HEK293T (cell line): ENCODE measurements around the gene SLC38A9.

ENCODE experiments used
- CTCF ChIA-PET: fragments of 350-600 bp; formaldehyde crosslinking; extraction: SDS; loops from one replicate; lab custom pipeline; 2021; ENCODE audit warnings: antibody characterized with exemption, inconsistent platforms; lab: Yijun Ruan, JAX
- POLR2A ChIA-PET: fragments of 350-600 bp; formaldehyde crosslinking; extraction: SDS; loops from one replicate; lab custom pipeline; 2020; ENCODE audit warnings: antibody characterized with exemption, inconsistent platforms; lab: Yijun Ruan, JAX
- DNase-seq: peaks from one replicate; pipeline ENCODE4 v3.0.0; 2012; ENCODE audit warnings: mixed read lengths; ENCODE audit errors: extremely low spot score
- ARNT ChIP-seq: fragments of 450-650 bp; IDR thresholded peaks from 2 replicates; pipeline ENCODE4 v1.6.1; 2017; ENCODE audit warnings: mild to moderate bottlenecking
- BHLHE40 ChIP-seq: fragments of 450-650 bp; IDR thresholded peaks from 2 replicates; pipeline ENCODE4 v1.6.1; 2016; ENCODE audit warnings: mild to moderate bottlenecking, moderate library complexity, borderline replicate concordance
- CTBP1 ChIP-seq: fragments of 450-650 bp; IDR thresholded peaks from 2 replicates; pipeline ENCODE4 v1.6.1; 2016; ENCODE audit warnings: borderline replicate concordance
- ELF4 ChIP-seq: fragments of 450-650 bp; IDR thresholded peaks from 2 replicates; pipeline ENCODE4 v1.6.1; 2017; ENCODE audit warnings: antibody characterized with exemption
- FOXA1 ChIP-seq: fragments of 450-650 bp; IDR thresholded peaks from 2 replicates; pipeline ENCODE4 v1.6.1; 2016; ENCODE audit warnings: mild to moderate bottlenecking
- FOXK2 ChIP-seq: fragments of 450-650 bp; IDR thresholded peaks from 2 replicates; pipeline ENCODE4 v1.6.1; 2016; ENCODE audit warnings: mild to moderate bottlenecking
- FOXM1 ChIP-seq: fragments of 450-650 bp; IDR thresholded peaks from 2 replicates; pipeline ENCODE4 v1.6.1; 2017; ENCODE audit warnings: mild to moderate bottlenecking, borderline replicate concordance
- HDGF ChIP-seq: fragments of 450-650 bp; IDR thresholded peaks from 2 replicates; pipeline ENCODE4 v1.6.1; 2017; ENCODE audit warnings: antibody characterized with exemption, borderline replicate concordance
- L3MBTL2 ChIP-seq: fragments of 450-650 bp; conservative IDR thresholded peaks from 2 replicates; pipeline ENCODE4 v1.6.1; 2016; ENCODE audit warnings: mild to moderate bottlenecking
- LEF1 ChIP-seq: fragments of 450-650 bp; IDR thresholded peaks from 2 replicates; pipeline ENCODE4 v1.6.1; 2017; ENCODE audit warnings: mild to moderate bottlenecking, borderline replicate concordance
- NFRKB ChIP-seq: fragments of 450-650 bp; IDR thresholded peaks from 2 replicates; pipeline ENCODE4 v1.6.1; 2016; ENCODE audit warnings: mild to moderate bottlenecking, moderate library complexity
- PKNOX1 ChIP-seq: fragments of 450-650 bp; IDR thresholded peaks from 2 replicates; pipeline ENCODE4 v1.6.1; 2016
- SP1 ChIP-seq: fragments of 450-650 bp; IDR thresholded peaks from 2 replicates; pipeline ENCODE4 v1.6.1; 2017
- SUZ12 ChIP-seq: fragments of 450-650 bp; IDR thresholded peaks from 2 replicates; pipeline ENCODE4 v1.6.1; 2016; ENCODE audit warnings: mild to moderate bottlenecking
- TARDBP ChIP-seq: fragments of 450-650 bp; IDR thresholded peaks from 2 replicates; pipeline ENCODE4 v1.6.1; 2016
- ZNF384 ChIP-seq: fragments of 450-650 bp; IDR thresholded peaks from 2 replicates; pipeline ENCODE4 v1.6.1; 2016

Gene SLC38A9

GRCh38 chr5:55604611-55605067 is 107.5 kb downstream of the SLC38A9 start:
- DNase-seq = no peak
- POLR2A ChIA-PET = no interaction called here
- CTCF ChIA-PET = no interaction called here
- TF ChIP-seq ARNT = no peak

GRCh38 chr5:55603922-55604321 is 108.2 kb downstream of the SLC38A9 start:
- ChIA-PET CTCF (no interaction called here), POLR2A (no interaction called here)
- TF ChIP-seq BHLHE40 = no peak
- TF ChIP-seq PKNOX1 = no peak
- TF ChIP-seq FOXA1 = no peak
- no peak for TF ChIP-seq FOXM1
- TF ChIP-seq ZNF384 = no peak
- TF ChIP-seq TARDBP = no peak
- no peak for TF ChIP-seq CTBP1
- TF ChIP-seq NFRKB = no peak
- TF ChIP-seq LEF1 = no peak
- no peak for TF ChIP-seq HDGF
- TF ChIP-seq L3MBTL2 = no peak
- TF ChIP-seq FOXK2 = no peak
- DNase-seq = no peak

GRCh38 chr5:55601628-55602027 is 110.5 kb downstream of the SLC38A9 start:
- ChIA-PET POLR2A (no interaction called here), CTCF (no interaction called here)
- no peak for TF ChIP-seq BHLHE40
- TF ChIP-seq ELF4 = no peak
- no peak for TF ChIP-seq HDGF
- TF ChIP-seq FOXK2 = no peak
- TF ChIP-seq ZNF384 = no peak
- TF ChIP-seq L3MBTL2 = no peak
- no peak for TF ChIP-seq SP1
- no peak for TF ChIP-seq PKNOX1
- no peak for TF ChIP-seq CTBP1
- TF ChIP-seq FOXM1 = no peak
- DNase-seq = no peak

GRCh38 chr5:55601204-55601618 is 110.9 kb downstream of the SLC38A9 start:
- DNase-seq = no peak
- TF ChIP-seq FOXM1 = no peak
- no peak for TF ChIP-seq SP1
- no peak for TF ChIP-seq ARNT
- no peak for TF ChIP-seq CTBP1
- TF ChIP-seq FOXA1 = no peak
- TF ChIP-seq HDGF = no peak
- TF ChIP-seq BHLHE40 = no peak
- TF ChIP-seq L3MBTL2 = no peak
- TF ChIP-seq TARDBP = no peak
- no peak for TF ChIP-seq LEF1
- POLR2A ChIA-PET = interaction anchor here (0.8 kb wide), 1 partner anchor 66 kb away, joined by 3 read pairs; no protein-coding TSS in a partner anchor
- CTCF ChIA-PET = interaction anchor here (0.5 kb wide), 1 partner anchor 359 kb away, joined by 3 read pairs; no protein-coding TSS in a partner anchor

- no peak for TF ChIP-seq NFRKB
- no peak for TF ChIP-seq SUZ12
- TF ChIP-seq ZNF384 = no peak
- TF ChIP-seq FOXA1 = no peak
- no peak for TF ChIP-seq HDGF
- TF ChIP-seq FOXK2 = no peak
- no peak for TF ChIP-seq FOXM1
- TF ChIP-seq TARDBP = no peak
- no peak for TF ChIP-seq ARNT
- no peak for DNase-seq
- POLR2A ChIA-PET = interaction anchor here (0.8 kb wide), 1 partner anchor 65 kb away, joined by 3 read pairs; no protein-coding TSS in a partner anchor
- CTCF ChIA-PET = interaction anchor here (0.5 kb wide), 1 partner anchor 359 kb away, joined by 3 read pairs; no protein-coding TSS in a partner anchor
These were observed 111.5 kb downstream of the SLC38A9 start for GRCh38 chr5:55600497-55601203.

- DNase-seq = no peak
- CTCF ChIA-PET = no interaction called here
- TF ChIP-seq SP1 = no peak
- no peak for TF ChIP-seq LEF1
- no peak for TF ChIP-seq ARNT
- no peak for TF ChIP-seq SUZ12
- no peak for TF ChIP-seq HDGF
- no peak for TF ChIP-seq L3MBTL2
- no peak for TF ChIP-seq CTBP1
- no peak for TF ChIP-seq TARDBP
- POLR2A ChIA-PET = interaction anchor here (0.8 kb wide), 1 partner anchor 64 kb away, joined by 3 read pairs; no protein-coding TSS in a partner anchor
These were observed 112.0 kb downstream of the SLC38A9 start for GRCh38 chr5:55600086-55600485.
